MCF 10A (cell line): ENCODE data around the gene BRICD5. TPM values are rescaled to one million over a fixed set of nuclear protein-coding genes. Genes with fewer than 3 reads are reported as not detected.

Experiments
- BruUV-seq: library from RNA; stranded (reverse); fragments of 400-500 nt; replicated peaks from 2 replicates; lab custom pipeline; 2021; lab: Mats Ljungman, UMichigan
- CTCF ChIA-PET: fragments of 300-600 bp; sonication (Branson Sonifier 250); formaldehyde crosslinking; extraction: SDS; loops from one replicate; lab custom pipeline; 2021; ENCODE audit warnings: antibody characterized with exemption, inconsistent platforms; lab: Yijun Ruan, JAX
- POLR2A ChIA-PET: fragments of 300-600, 350-650 bp; sonication (Branson Sonifier 250); formaldehyde crosslinking; extraction: SDS; loops from one replicate; lab custom pipeline; 2020; ENCODE audit warnings: antibody characterized with exemption, inconsistent platforms; lab: Yijun Ruan, JAX
- DNase-seq: peaks from one replicate; pipeline ENCODE4 v3.0.0-alpha.2; 2018; ENCODE audit not compliant: unreplicated experiment
- H3K27ac Mint-ChIP-seq: one replicate; pipeline ENCODE4 v1.8.0; 2022; ENCODE audit warnings: mild to moderate bottlenecking, low read depth, mixed read lengths; ENCODE audit not compliant: unreplicated experiment
- H3K27me3 Mint-ChIP-seq: one replicate; pipeline ENCODE4 v1.8.0; 2022; ENCODE audit warnings: mixed read lengths; ENCODE audit not compliant: insufficient read depth, unreplicated experiment
- H3K36me3 Mint-ChIP-seq: one replicate; pipeline ENCODE4 v1.8.0; 2022; ENCODE audit warnings: mild to moderate bottlenecking, moderate library complexity, mixed read lengths; ENCODE audit not compliant: insufficient read depth, unreplicated experiment
- H3K4me1 Mint-ChIP-seq: one replicate; pipeline ENCODE4 v1.8.0; 2022; ENCODE audit warnings: mixed read lengths; ENCODE audit not compliant: insufficient read depth, unreplicated experiment
- H3K4me3 Mint-ChIP-seq: one replicate; pipeline ENCODE4 v1.8.0; 2022; ENCODE audit warnings: mild to moderate bottlenecking, moderate library complexity, mixed read lengths; ENCODE audit not compliant: unreplicated experiment
- H3K9me3 Mint-ChIP-seq: one replicate; pipeline ENCODE4 v1.8.0; 2022; ENCODE audit warnings: mixed read lengths; ENCODE audit not compliant: unreplicated experiment
- CTCF ChIP-seq: fragments of 200-600 bp; IDR thresholded peaks from one replicate; pipeline ENCODE4 v1.8.0; 2022; ENCODE audit warnings: antibody characterized with exemption, mild to moderate bottlenecking; ENCODE audit not compliant: unreplicated experiment
- intact Hi-C: fragments of 100-400 bp; cut with micrococcal nuclease; formaldehyde crosslinking; loops from 2 replicates; pipeline ENCODE4 v1.14.1; 2022
- total RNA-seq: library from RNA; stranded (reverse); gene quantifications from 2 replicates; pipeline ENCODE4 v1.2.3, GENCODE V29; 2022

The BRICD5 gene
- total RNA-seq, 1 experiment from 2014 or later: 4.6 TPM

GRCh38 chr16:2236337-2237101, 25.9 kb upstream of the BRICD5 start, which contains the start of gene DNASE1L2:
Gene DNASE1L2 (plus strand): TSS chr16:2236444. CDS start chr16:2236817, 373 bp downstream.
- no peak within 1 kb of the TSS for H3K4me3 Mint-ChIP-seq
- H3K27me3 Mint-ChIP-seq: no peaks in the 10 kb centered on the region
- BruUV-seq: no TSS peak
- H3K27ac Mint-ChIP-seq: no peak within 1 kb of the TSS
- peaks cover 68% of the 10 kb centered on the region for H3K36me3 Mint-ChIP-seq
- no peak for DNase-seq
- no peaks in the 10 kb centered on the region for H3K4me1 Mint-ChIP-seq
- CTCF ChIA-PET: no interaction called here
- POLR2A ChIA-PET: interaction anchor here (0.5 to 1.4 kb wide), 4 partner anchors 12 to 234 kb away, joined by 3 to 4 read pairs (median 4); partner anchors contain the start of gene ECI1
- intact Hi-C loops: no loop called here
- no peak for TF ChIP-seq CTCF
- no peaks in the 10 kb centered on the region for H3K9me3 Mint-ChIP-seq

DNA sequence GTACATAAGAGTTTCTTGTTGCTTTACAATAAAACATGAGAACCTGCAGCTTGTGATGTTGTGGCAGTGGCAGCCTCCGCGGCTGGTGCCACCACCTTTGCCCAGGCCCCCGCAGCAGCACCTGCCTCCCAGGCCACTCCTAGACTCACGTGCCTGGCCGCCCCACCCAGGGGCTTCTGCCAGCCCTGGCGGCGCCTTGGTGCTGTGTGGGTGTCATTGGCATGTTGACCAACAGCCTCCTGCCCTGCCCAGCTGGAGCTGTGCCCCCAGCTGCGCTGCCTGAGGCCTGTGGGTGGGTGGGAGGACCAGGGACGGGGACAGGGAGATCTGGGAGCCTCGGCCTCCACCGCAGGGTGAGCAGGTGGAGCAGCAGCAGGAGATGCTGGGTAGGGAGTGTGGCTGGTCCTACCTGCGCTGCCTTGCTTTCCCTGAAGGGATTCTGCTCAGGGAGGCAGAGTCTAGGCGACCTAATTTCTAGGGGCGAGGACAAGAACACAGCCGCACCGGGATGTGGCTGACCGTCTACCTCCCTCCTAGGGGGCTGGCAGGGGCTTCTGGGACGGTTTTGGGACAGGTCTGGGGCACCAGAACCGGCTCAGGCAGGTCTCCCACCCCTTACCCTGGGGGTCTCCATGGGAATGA, 25.2 kb upstream of the BRICD5 start:
- intact Hi-C loops: no loop called here
- no peak for TF ChIP-seq CTCF
- POLR2A ChIA-PET: interaction anchor here (1.0 to 1.4 kb wide), 2 partner anchors 9 to 15 kb away, joined by 3 to 4 read pairs; no protein-coding TSS in a partner anchor
- no peaks in the 10 kb centered on the region for H3K9me3 Mint-ChIP-seq
- no peak for DNase-seq
- CTCF ChIA-PET: interaction anchor here (0.6 kb wide), 1 partner anchor 22 kb away, joined by 3 read pairs; no protein-coding TSS in a partner anchor
- peaks cover 63% of the 10 kb centered on the region for H3K36me3 Mint-ChIP-seq
- H3K27ac Mint-ChIP-seq: no peak overlapping the region
- no peaks in the 10 kb centered on the region for H3K4me1 Mint-ChIP-seq
- H3K27me3 Mint-ChIP-seq: no peaks in the 10 kb centered on the region
- no TSS peak for BruUV-seq
- no peak overlapping the region for H3K4me3 Mint-ChIP-seq

GRCh38 chr16:2235234-2235651, 24.6 kb upstream of the BRICD5 start:
- peaks cover 63% of the 10 kb centered on the region for H3K36me3 Mint-ChIP-seq
- H3K4me3 Mint-ChIP-seq: no peak overlapping the region
- no peaks in the 10 kb centered on the region for H3K27me3 Mint-ChIP-seq
- no peak overlapping the region for H3K27ac Mint-ChIP-seq
- intact Hi-C loops: no loop called here
- POLR2A ChIA-PET: interaction anchor here (1.0 kb wide), 1 partner anchor 9 kb away, joined by 4 read pairs; no protein-coding TSS in a partner anchor
- BruUV-seq: TSS peak; percentile 26
- no peak for TF ChIP-seq CTCF
- H3K4me1 Mint-ChIP-seq: no peaks in the 10 kb centered on the region
- H3K9me3 Mint-ChIP-seq: no peaks in the 10 kb centered on the region
- CTCF ChIA-PET: interaction anchor here (0.6 kb wide), 1 partner anchor 22 kb away, joined by 3 read pairs; no protein-coding TSS in a partner anchor
- no peak for DNase-seq

- intact Hi-C loops: no loop called here
- no TSS peak for BruUV-seq
- Mint-ChIP-seq H3K4me1 (no peaks in the 10 kb centered on the region), H3K9me3 (no peaks in the 10 kb centered on the region), H3K4me3 (no peak overlapping the region), H3K27ac (no peak overlapping the region), H3K27me3 (no peaks in the 10 kb centered on the region), H3K36me3 (peaks cover 67% of the 10 kb centered on the region)
- ChIA-PET POLR2A (interaction anchor here (1.0 kb wide), 1 partner anchor 8 kb away, joined by 4 read pairs; no protein-coding TSS in a partner anchor), CTCF (no interaction called here)
- DNase-seq: no peak
- no peak for TF ChIP-seq CTCF
Observed at GRCh38 chr16:2234813-2235170, 24.1 kb upstream of the BRICD5 start.
